Testis (tissue), 2 donors: ENCODE measurements around the gene RNU1-3.
"Not testable (repeated sequence)": the region's sequence is repeated elsewhere in the genome, so short reads cannot be mapped to it uniquely, and the experiment has no call there.

ENCODE experiments used
- CTCF ChIP-seq, 3 experiments: fragments of 450-650 bp in 2 of 3; fragments of 200-600 bp in 1 of 3; sonication (generic) in 1 of 3; IDR thresholded peaks; one replicate each; pipeline ENCODE4 v1.5.1; 2016 to 2019; ENCODE audit warnings: antibody characterized with exemption in 3 of 3, mild to moderate bottlenecking in 2 of 3, moderate library complexity in 1 of 3
- POLR2A ChIP-seq: fragments of 450-650 bp; IDR thresholded peaks from one replicate; pipeline ENCODE4 v1.6.1; 2017; ENCODE audit warnings: antibody characterized with exemption, mild to moderate bottlenecking, moderate library complexity

GRCh38 chr1:16665836-16666235 is 912 bp downstream of the RNU1-3 start:
- TF ChIP-seq CTCF (IDR thresholded peaks at IDR 0.05); POLR2A: not testable (repeated sequence)
